GM18519 (cell line): Measurements from ENCODE around the gene TRIM71.

Source experiments
- ATAC-seq: cut with Tn5 transposase; IDR thresholded peaks from one replicate; pipeline ENCODE4 v1.9.1; 2021; ENCODE audit warnings: mild to moderate bottlenecking, moderate library complexity; ENCODE audit not compliant: unreplicated experiment, low FRiP score

TRIM71 gene

GRCh38 chr3:32862247-32862935 lies 44.6 kb downstream of the TRIM71 start:
- no peak for ATAC-seq

GRCh38 chr3:32862936-32863487 lies 45.2 kb downstream of the TRIM71 start:
- no peak for ATAC-seq

- no peak for ATAC-seq
Measured at GRCh38 chr3:32865383-32865782, 47.6 kb downstream of the TRIM71 start.

GRCh38 chr3:32866533-32866932 lies 48.7 kb downstream of the TRIM71 start:
- ATAC-seq, result no peak

GRCh38 chr3:32867954-32868353 lies 50.2 kb downstream of the TRIM71 start:
- ATAC-seq, result no peak

GRCh38 chr3:32868719-32869512 lies 51.1 kb downstream of the TRIM71 start:
- ATAC-seq, result no peak

- ATAC-seq, result no peak
Measured at GRCh38 chr3:32869513-32870047, 51.8 kb downstream of the TRIM71 start.

- ATAC-seq, result no peak
Measured at GRCh38 chr3:32870373-32871095, 52.7 kb downstream of the TRIM71 start.

GRCh38 chr3:32871273-32871672 lies 53.5 kb downstream of the TRIM71 start:
- no peak for ATAC-seq

GRCh38 chr3:32872487-32873382 lies 54.9 kb downstream of the TRIM71 start:
- no peak for ATAC-seq

- ATAC-seq, result no peak
Measured at GRCh38 chr3:32873531-32874130, 55.8 kb downstream of the TRIM71 start.

GRCh38 chr3:32876920-32877319 lies 59.1 kb downstream of the TRIM71 start:
- no peak for ATAC-seq

GRCh38 chr3:32877598-32877997 lies 59.8 kb downstream of the TRIM71 start:
- no peak for ATAC-seq

- ATAC-seq, result no peak
Measured at GRCh38 chr3:32880225-32880624, 62.4 kb downstream of the TRIM71 start.

- ATAC-seq, result no peak
Measured at GRCh38 chr3:32881624-32882023, 63.8 kb downstream of the TRIM71 start.

- ATAC-seq, result no peak
Measured at GRCh38 chr3:32882189-32882588, 64.4 kb downstream of the TRIM71 start.

- peak; percentile 89 for ATAC-seq
Measured at GRCh38 chr3:32882603-32883025, 64.8 kb downstream of the TRIM71 start.

GRCh38 chr3:32883817-32884216 lies 66.0 kb downstream of the TRIM71 start:
- no peak for ATAC-seq

GRCh38 chr3:32884591-32884990 lies 66.8 kb downstream of the TRIM71 start:
- no peak for ATAC-seq
